OCI-LY7 (cell line): ENCODE measurements around the gene EPB41L1. TPM values are rescaled to one million over a fixed set of nuclear protein-coding genes. Genes with fewer than 3 reads are reported as not detected.

Experiments used
- BruUV-seq: library from RNA; stranded (reverse); fragments of 400-500 nt; replicated peaks from 2 replicates; lab custom pipeline; 2021; lab: Mats Ljungman, UMichigan
- CTCF ChIA-PET: fragments of 300-600 bp; sonication (Branson Sonifier 250); formaldehyde crosslinking; loops from one replicate; lab custom pipeline; 2022; ENCODE audit warnings: antibody characterized with exemption; ENCODE audit not compliant: unreplicated experiment; lab: Charles Lee
- POLR2A ChIA-PET: fragments of 300-600 bp; sonication (Branson Sonifier 250); formaldehyde crosslinking; loops from one replicate; lab custom pipeline; 2022; ENCODE audit warnings: antibody characterized with exemption; lab: Charles Lee
- DNase-seq: peaks from one replicate; pipeline ENCODE4 v3.0.0-alpha.2; 2015; ENCODE audit warnings: low spot score
- H2AFZ ChIP-seq: fragments of 200-600 bp; sonication (generic), shearing (Covaris generic); 2 replicates; pipeline ENCODE4 v1.6.1; 2014; ENCODE audit warnings: mild to moderate bottlenecking, antibody characterized with exemption, low read length, moderate library complexity
- H3K27ac ChIP-seq: fragments of 200-600 bp; sonication (generic); 2 replicates; pipeline ENCODE4 v1.5.1; 2014; ENCODE audit warnings: mixed run types, low read depth, mild to moderate bottlenecking, moderate library complexity, low read length, inconsistent platforms; ENCODE audit not compliant: poor library complexity, severe bottlenecking
- H3K36me3 ChIP-seq: fragments of 200-600 bp; sonication (generic); 2 replicates; pipeline ENCODE4 v1.6.1; 2014; ENCODE audit warnings: mild to moderate bottlenecking, antibody characterized with exemption, low read length, moderate library complexity, mixed read lengths; ENCODE audit not compliant: insufficient read depth
- H3K4me1 ChIP-seq: fragments of 200-600 bp; sonication (generic); 2 replicates; pipeline ENCODE4 v1.5.1; 2014; ENCODE audit warnings: mild to moderate bottlenecking, low read length; ENCODE audit not compliant: insufficient read depth, poor library complexity, severe bottlenecking
- H3K4me2 ChIP-seq: fragments of 200-600 bp; sonication (generic); 2 replicates; pipeline ENCODE4 v1.6.1; 2014; ENCODE audit warnings: mild to moderate bottlenecking, low read length
- H3K4me3 ChIP-seq: fragments of 200-600 bp; sonication (generic); 2 replicates; pipeline ENCODE4 v1.5.1; 2014; ENCODE audit warnings: mild to moderate bottlenecking, low read depth, low read length; ENCODE audit not compliant: poor library complexity, severe bottlenecking
- H3K79me2 ChIP-seq: fragments of 200-600 bp; sonication (generic); 2 replicates; pipeline ENCODE4 v1.6.1; 2016; ENCODE audit warnings: low read depth, mild to moderate bottlenecking, low read length, moderate library complexity, mixed read lengths; ENCODE audit not compliant: insufficient read depth
- H3K9me2 ChIP-seq: fragments of 200-600 bp; sonication (generic); 2 replicates; pipeline ENCODE4 v1.6.1; 2016; ENCODE audit warnings: mild to moderate bottlenecking, low read length, mixed read lengths; ENCODE audit not compliant: insufficient read depth
- H3K9me3 ChIP-seq: fragments of 200-600 bp; sonication (generic); 2 replicates; pipeline ENCODE4 v1.6.1; 2014; ENCODE audit warnings: mild to moderate bottlenecking, mixed run types, low read length, mixed read lengths
- H4K20me1 ChIP-seq: fragments of 200-600 bp; sonication (generic); 2 replicates; pipeline ENCODE4 v1.6.1; 2014; ENCODE audit warnings: mild to moderate bottlenecking, antibody characterized with exemption, low read length, moderate library complexity, mixed read lengths; ENCODE audit not compliant: insufficient read depth
- CTCF ChIP-seq: fragments of 200-600 bp; sonication (generic); conservative IDR thresholded peaks from 2 replicates; pipeline ENCODE4 v1.5.1; 2014; ENCODE audit warnings: mild to moderate bottlenecking, antibody characterized with exemption, low read length, moderate library complexity, mixed read lengths
- EZH2phosphoT487 ChIP-seq: fragments of 200-600 bp; sonication (generic); IDR thresholded peaks from 2 replicates; pipeline ENCODE4 v1.6.1; 2018; ENCODE audit warnings: low read depth, borderline replicate concordance, mild to moderate bottlenecking, mixed run types, antibody characterized with exemption, low read length, moderate library complexity, mixed read lengths
- intact Hi-C: fragments of 100-400 bp; cut with micrococcal nuclease; formaldehyde crosslinking; loops from one replicate; pipeline ENCODE4 v1.10.0; 2022; ENCODE audit not compliant: unreplicated experiment
- total RNA-seq, 2 experiments: library from RNA; depleted of rRNA in 1 of 2; stranded (reverse); fragments of >200 nt in 1 of 2; shearing (Covaris generic) in 1 of 2; gene quantifications; 2 replicates each; pipeline ENCODE4 v1.2.3, GENCODE V29; 2014 to 2022

EPB41L1 gene
- total RNA-seq, 2 experiments from 2014 or later: 0.54 to 1.6 TPM

GRCh38 chr20:36167902-36168503 lies 13.5 kb downstream of the EPB41L1 start:
- Histone ChIP-seq H3K4me3 (no peak overlapping the region), H3K79me2 (no peaks in the 10 kb centered on the region), H3K9me3 (no peaks in the 10 kb centered on the region), H3K27ac (no peak overlapping the region), H4K20me1 (no peaks in the 10 kb centered on the region), H3K4me1 (peaks cover 6% of the 10 kb centered on the region), H3K9me2 (no peaks in the 10 kb centered on the region), H3K36me3 (no peaks in the 10 kb centered on the region), H2AFZ (no peak overlapping the region), H3K4me2 (no peak overlapping the region)
- ChIA-PET CTCF (interaction anchor here (0.6 kb wide), 1 partner anchor 27 kb away, joined by 3 read pairs; no protein-coding TSS in a partner anchor), POLR2A (no interaction called here)
- TF ChIP-seq CTCF: no peak
- intact Hi-C loops: no loop called here
- DNase-seq: no peak
- BruUV-seq: no TSS peak

- no peak overlapping the region for H3K27ac ChIP-seq
- H4K20me1 ChIP-seq: no peaks in the 10 kb centered on the region
- DNase-seq: no peak
- no TSS peak for BruUV-seq
- H3K4me1 ChIP-seq: peaks cover 3% of the 10 kb centered on the region
- H3K36me3 ChIP-seq: no peaks in the 10 kb centered on the region
- no peaks in the 10 kb centered on the region for H3K9me3 ChIP-seq
- no peak overlapping the region for H2AFZ ChIP-seq
- ChIA-PET CTCF (no interaction called here), POLR2A (interaction anchor here (0.6 to 0.7 kb wide), 2 partner anchors 14 to 735 kb away, joined by 3 read pairs; no protein-coding TSS in a partner anchor)
- no peaks in the 10 kb centered on the region for H3K79me2 ChIP-seq
- H3K9me2 ChIP-seq: no peaks in the 10 kb centered on the region
- no peak overlapping the region for H3K4me3 ChIP-seq
- no peak overlapping the region for H3K4me2 ChIP-seq
- TF ChIP-seq EZH2phosphoT487: no peak
- intact Hi-C loops: no loop called here
These were observed 16.1 kb downstream of the EPB41L1 start for GRCh38 chr20:36170542-36171215.

- Histone ChIP-seq H3K4me1 (no peaks in the 10 kb centered on the region), H3K79me2 (no peaks in the 10 kb centered on the region), H3K9me3 (no peaks in the 10 kb centered on the region), H3K4me3 (no peak overlapping the region), H3K27ac (no peak overlapping the region), H4K20me1 (no peaks in the 10 kb centered on the region), H3K36me3 (no peaks in the 10 kb centered on the region), H3K4me2 (no peak overlapping the region), H2AFZ (no peak overlapping the region), H3K9me2 (no peaks in the 10 kb centered on the region)
- POLR2A ChIA-PET: interaction anchor here (0.9 kb wide), 1 partner anchor 147 kb away, joined by 3 read pairs; no protein-coding TSS in a partner anchor
- CTCF ChIA-PET: no interaction called here
- TF ChIP-seq EZH2phosphoT487: no peak
- no peak for TF ChIP-seq CTCF
- no TSS peak for BruUV-seq
- no peak for DNase-seq
- intact Hi-C loops: no loop called here
These were observed 19.0 kb downstream of the EPB41L1 start for GRCh38 chr20:36173451-36173933.
